Mammary epithelial cell (primary cell): Measurements from ENCODE around the gene ANKRD55.

ENCODE experiments used
- EZH2 ChIP-seq: IDR thresholded peaks from 2 replicates; pipeline ENCODE4 v1.6.1; 2012; ENCODE audit warnings: low read length, inconsistent platforms, borderline replicate concordance
- TF ChIP-seq, protein P1 (sequence below), 2 donors: IDR thresholded peaks in 1 of 2; conservative IDR thresholded peaks in 1 of 2; 2 replicates each; pipeline ENCODE4 v1.5.1; 2011 to 2012; ENCODE audit warnings: inconsistent platforms in 2 of 2, low read length in 2 of 2, mild to moderate bottlenecking in 2 of 2, control low read depth in 1 of 2, low read depth in 1 of 2; ENCODE audit not compliant: insufficient read depth in 1 of 2; ENCODE audit errors: extremely low read depth in 1 of 2

DNA sequence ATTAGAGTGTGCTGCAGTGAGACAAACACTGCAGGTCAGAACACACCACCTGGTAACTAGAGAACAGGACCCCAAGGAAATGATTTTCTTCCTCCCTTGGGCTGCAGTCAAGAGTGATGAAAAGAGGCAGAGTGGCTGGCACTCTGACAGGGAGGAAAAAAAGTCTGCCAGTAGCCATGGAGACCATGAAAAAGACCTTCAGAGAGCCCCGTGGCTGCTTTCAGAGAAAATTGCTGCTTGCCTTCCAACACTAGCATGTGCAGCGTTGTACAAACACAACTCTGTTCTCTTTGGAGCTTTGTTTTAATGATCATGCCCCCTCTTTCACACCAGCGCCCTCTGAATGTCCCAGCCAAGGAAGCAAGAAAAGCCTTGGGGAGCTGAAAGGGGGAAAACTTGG lies 68.8 kb downstream of the ANKRD55 start:
- TF ChIP-seq, protein P1, sequence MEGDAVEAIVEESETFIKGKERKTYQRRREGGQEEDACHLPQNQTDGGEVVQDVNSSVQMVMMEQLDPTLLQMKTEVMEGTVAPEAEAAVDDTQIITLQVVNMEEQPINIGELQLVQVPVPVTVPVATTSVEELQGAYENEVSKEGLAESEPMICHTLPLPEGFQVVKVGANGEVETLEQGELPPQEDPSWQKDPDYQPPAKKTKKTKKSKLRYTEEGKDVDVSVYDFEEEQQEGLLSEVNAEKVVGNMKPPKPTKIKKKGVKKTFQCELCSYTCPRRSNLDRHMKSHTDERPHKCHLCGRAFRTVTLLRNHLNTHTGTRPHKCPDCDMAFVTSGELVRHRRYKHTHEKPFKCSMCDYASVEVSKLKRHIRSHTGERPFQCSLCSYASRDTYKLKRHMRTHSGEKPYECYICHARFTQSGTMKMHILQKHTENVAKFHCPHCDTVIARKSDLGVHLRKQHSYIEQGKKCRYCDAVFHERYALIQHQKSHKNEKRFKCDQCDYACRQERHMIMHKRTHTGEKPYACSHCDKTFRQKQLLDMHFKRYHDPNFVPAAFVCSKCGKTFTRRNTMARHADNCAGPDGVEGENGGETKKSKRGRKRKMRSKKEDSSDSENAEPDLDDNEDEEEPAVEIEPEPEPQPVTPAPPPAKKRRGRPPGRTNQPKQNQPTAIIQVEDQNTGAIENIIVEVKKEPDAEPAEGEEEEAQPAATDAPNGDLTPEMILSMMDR (conservative IDR thresholded peaks at IDR 0.05 in 1 of 2, IDR thresholded peaks at IDR 0.05 in 1 of 2; ENCODE audit: extremely low read depth in 1 of 2, insufficient read depth in 1 of 2, low read depth in 1 of 2, low read length in 2 of 2), result no peak
- no peak for TF ChIP-seq EZH2
